COLO668 (cell line): ENCODE results near the gene UBE2M.
"Not testable (repeated sequence)": the region's sequence is repeated elsewhere in the genome, so short reads cannot be mapped to it uniquely, and the experiment has no call there.

Experiments used
- DNase-seq: peaks from one replicate; lab custom pipeline; 2025; ENCODE audit not compliant: unreplicated experiment; lab: John Stamatoyannopoulos, UW

Gene UBE2M

DNA sequence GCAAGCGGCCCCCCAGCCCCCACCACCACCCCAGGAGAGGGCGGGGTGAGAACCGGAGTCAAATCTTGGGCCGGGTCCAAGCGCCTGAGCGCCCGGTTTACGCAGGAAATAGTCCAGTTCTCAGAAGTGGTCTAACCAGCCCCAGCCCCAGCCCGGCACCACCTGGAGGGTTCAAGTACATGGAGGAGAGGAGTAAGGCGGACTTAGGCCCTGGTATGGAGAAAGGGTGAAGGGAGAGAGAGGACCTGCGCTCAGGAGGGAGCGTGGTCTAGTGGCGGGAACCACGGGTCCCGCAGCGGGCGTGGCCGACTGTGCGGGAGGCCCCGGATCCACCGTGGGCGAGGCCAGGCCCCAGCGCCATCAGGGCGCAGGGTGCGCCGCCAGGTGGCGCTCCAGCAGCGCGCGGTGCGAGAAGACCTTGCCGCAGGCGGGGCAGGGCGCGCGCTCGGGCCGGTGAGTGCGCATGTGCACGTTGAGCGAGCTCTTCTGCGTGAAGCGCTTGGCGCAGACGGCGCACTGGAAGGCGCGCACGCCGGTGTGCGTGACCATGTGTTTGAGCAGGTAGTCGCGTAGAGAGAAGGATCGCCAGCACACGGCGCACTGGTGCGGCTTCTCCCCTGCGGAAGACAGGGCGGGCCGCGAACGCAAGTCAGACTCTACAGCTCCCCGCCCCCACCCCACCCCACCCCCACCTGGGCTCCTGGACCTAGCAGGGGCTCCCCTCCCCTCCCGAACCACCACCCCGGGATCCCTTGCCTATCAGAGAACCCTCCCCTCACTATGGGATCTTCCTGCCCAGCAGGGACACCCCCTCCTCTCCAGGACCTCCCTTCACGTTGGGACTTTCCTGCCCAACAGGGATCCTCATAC lies 44.5 kb downstream of the UBE2M start:
- DNase-seq = peak; percentile 95

DNA sequence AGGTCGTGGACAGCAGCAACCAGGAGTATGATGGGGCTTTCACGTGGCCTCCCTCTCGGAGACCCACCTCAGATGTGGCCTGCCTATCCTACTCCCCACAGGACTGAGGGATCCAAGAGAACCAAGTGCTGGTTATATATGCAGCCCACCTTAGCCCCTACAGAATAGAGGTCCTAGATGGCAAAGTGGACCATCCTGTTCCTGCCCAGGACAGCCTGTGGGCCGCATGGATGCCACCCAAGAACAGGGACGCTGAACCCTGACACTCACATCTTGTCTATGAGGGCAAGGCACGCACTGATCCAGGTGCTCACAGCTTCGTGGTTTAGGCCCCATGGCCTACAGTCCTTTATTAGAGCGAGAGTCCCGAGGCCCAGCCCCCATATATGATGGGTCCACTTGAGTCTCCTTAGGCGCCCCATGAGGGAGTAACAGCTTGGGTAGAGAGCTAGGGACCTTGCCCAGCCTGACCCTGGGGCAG lies 45.2 kb downstream of the UBE2M start:
- DNase-seq = no peak

DNA sequence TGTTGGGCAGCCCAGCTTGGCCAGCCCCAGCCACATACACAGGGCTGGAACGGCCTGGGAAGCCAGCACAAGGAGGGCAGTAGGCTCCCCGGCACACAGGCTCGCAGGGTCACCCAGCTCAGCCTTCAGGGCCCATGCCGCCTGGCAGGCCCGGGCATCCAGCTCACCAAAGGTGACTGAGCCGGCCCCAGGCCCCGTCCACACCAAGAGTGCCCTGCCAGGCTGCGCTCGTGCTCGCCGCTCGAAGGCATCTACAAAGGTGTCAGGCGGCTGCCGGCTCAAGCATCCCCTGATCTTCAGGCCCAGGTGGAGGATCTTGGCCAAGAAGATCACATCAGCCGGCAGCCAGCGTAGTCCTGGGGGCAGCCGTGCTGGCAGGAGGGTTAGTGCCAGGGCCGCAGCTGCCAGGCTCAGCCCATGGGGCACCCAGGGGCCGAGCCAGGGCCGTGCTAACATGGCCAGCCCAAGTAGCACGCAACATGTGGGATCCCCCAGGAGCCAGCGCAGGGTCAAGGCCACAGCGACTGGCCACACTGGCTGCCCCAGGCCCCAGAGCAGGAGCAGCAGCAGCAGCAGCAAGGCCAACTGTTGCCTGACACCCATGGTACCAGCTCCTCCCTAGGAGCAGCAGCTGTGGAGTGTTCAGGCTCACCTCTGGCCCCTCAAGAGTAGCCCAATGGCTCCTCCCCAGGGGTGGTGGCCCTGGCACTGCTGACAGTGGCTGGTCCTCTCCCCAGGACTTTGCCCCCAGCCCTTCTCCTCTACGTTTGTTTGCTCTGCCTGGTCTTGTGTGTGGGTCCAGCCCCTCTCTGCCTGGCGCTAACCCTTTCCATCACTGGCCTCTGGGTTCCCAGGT lies 46.8 kb downstream of the UBE2M start, which contains the start of gene SLC27A5:
TSS of gene SLC27A5 (minus strand) at position 640 of the 856 bp plus-strand sequence. CDS start at position 603, 37 bp downstream.
- peak; percentile 12 for DNase-seq

DNA sequence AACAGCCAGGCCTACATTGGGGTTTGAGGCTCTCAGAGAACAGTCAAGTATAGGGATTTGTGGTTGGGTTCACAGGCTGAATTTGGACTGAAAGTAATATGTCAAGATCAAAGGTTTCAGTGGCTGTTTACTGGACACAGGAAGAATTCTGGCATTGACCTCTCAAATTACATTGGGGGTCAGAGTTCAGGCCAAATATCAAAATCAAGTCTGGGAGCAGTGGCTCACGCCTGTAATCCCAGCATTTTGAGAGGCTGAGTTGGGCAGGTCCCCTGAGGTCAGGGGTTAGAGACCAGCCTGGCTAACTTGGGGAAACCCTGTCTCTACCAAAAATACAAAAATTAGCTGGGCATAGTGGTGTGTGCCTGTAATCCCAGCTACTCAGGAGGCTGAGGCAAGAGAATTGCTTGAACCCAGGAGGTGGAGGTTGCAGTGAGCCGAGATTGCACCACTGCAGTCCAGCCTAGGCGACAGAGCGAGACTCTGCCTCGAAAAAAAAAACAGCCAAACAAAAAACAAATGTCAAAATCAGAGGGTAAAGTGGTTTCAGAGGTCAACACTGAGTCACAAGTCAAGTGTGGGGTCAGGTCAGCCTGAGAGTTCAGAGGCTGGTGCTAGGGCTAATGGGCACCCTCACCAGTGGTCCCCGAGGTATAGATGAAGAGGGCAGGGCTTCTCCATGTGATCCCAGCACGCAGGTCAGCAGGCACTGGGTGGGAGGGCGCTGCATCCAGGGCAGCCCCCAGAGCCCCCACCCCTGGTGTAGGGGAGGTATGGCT lies 48.1 kb downstream of the UBE2M start:
- no peak for DNase-seq

DNA sequence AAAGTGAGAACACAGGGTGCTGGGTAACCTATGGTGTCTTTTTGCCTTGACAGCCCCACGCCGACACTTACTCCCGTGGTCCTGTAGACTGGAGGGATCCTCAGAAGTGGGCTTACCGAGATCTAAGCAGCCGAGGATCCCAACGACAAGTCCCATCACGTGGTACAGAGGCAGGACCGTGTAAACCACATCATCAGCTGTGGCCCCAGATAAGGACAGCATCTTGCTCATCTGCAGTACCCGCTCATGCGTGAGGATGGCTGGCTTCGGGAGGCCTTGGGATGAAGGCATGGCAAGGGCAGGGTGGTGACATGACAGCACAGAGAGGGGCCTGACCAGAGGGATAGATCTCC lies 48.7 kb downstream of the UBE2M start:
- DNase-seq = no peak

DNA sequence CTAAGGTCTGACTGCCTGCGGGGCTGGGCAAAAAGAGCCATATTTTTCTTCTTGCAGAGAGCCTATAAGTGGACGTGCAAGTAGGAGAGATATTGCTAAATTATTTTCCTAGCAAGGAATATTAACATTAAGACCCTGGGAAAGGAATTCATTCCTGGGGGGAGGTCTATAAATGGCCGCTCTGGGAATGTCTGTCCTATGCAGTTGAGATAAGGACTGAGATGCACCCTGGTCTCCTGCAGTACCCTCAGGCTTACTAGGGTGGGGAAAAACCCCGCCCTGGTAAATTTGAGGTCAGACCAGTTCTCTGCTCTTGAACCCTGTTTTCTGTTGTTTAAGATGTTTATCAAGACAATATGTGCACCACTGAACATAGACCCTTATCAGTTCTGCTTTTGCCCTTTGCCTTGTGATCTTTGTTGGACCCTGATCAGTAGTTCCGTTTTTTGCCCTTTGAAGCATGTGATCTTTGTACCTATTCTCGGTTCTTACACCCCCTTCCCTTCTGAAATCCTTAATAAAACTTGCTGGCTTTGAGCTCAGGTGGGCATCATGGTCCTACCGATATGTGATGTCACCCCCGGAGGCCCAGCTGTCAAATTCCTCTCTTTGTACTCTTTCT lies 50.7 kb downstream of the UBE2M start:
- DNase-seq = not testable (repeated sequence)
